Measurements from ENCODE around the gene CD37.
A peak's percentile ranks its signal among the peaks of the same experiment; 100 is the strongest.

The CD37 gene

GRCh38 chr19:49380391-49380790 is 45.2 kb downstream of the CD37 start:
- no peak for DNase-seq (ENCODE audit: low read depth)

- no peak for DNase-seq (ENCODE audit: low read depth)
These were observed 47.4 kb downstream of the CD37 start for GRCh38 chr19:49382639-49383038.

- DNase-seq (ENCODE audit: low read depth) = no peak
These were observed 48.4 kb downstream of the CD37 start for GRCh38 chr19:49383599-49383998.

DNA sequence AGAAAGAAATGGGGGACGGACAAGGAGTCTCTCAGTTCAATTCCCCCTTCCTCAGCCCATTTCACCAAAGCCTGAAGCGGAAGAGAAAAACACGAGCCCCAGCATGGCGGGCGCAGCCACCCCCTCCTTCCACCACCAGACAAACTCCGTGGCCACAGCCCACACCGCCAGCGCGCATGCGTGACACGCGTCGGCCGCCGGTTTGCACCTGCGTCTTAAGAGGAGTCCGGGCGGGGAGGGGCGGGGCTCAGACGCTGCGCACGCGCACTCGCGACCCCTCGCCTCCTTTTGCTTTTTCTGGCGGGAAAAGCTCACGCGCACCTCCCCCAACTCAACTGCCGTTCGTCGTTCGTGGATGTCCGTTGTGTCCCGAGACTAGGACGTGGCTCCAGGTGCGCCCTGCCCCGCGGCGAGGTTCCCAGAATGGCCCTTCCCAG is 52.7 kb downstream of the CD37 start, which contains the start of gene KASH5:
Gene KASH5, plus strand, starts transcription at position 314 of the 437 bp plus-strand sequence. CDS start 2,635 bp downstream, outside the sequence.
- DNase-seq (ENCODE audit: low read depth) = peak; percentile 73

GRCh38 chr19:49389406-49389805 is 54.2 kb downstream of the CD37 start:
- DNase-seq (ENCODE audit: low read depth) = no peak

Data from stimulated activated CD8-positive, alpha-beta memory T cell treated with anti-CD3 and anti-CD28 coated beads, Interleukin-4, amount 100 ng/mL, for 24 hours (primary cell).